Left ventricle myocardium inferior (tissue), 1 donor: Measurements from ENCODE around the gene DEAF1. TPM values are rescaled to one million over a fixed set of nuclear protein-coding genes. Genes with fewer than 3 reads are reported as not detected.

Experiments used
- DNase-seq: peaks from one replicate; pipeline ENCODE4 v3.0.0-alpha.2; 2020
- H3K27ac ChIP-seq: fragments of 200-600 bp; replicated peaks from 2 replicates; pipeline ENCODE4 v1.8.0; 2021
- H3K27me3 ChIP-seq: fragments of 200-600 bp; 2 replicates; pipeline ENCODE4 v1.8.0; 2021; ENCODE audit warnings: low read depth
- H3K36me3 ChIP-seq: fragments of 200-600 bp; 2 replicates; pipeline ENCODE4 v1.8.0; 2021
- H3K4me1 ChIP-seq: fragments of 200-600 bp; 2 replicates; pipeline ENCODE4 v1.8.0; 2021
- H3K4me3 ChIP-seq: fragments of 200-600 bp; 2 replicates; pipeline ENCODE4 v1.8.0; 2021; ENCODE audit warnings: mild to moderate bottlenecking, moderate library complexity
- H3K9me3 ChIP-seq: fragments of 200-600 bp; replicated peaks from 2 replicates; pipeline ENCODE4 v1.8.0; 2021
- CTCF ChIP-seq: fragments of 200-600 bp; IDR thresholded peaks from 2 replicates; pipeline ENCODE4 v1.8.0; 2021; ENCODE audit warnings: antibody characterized with exemption, mild to moderate bottlenecking, borderline replicate concordance
- intact Hi-C: fragments of 100-400 bp; cut with micrococcal nuclease; formaldehyde crosslinking; loops from one replicate; pipeline ENCODE4 v1.11.0; 2022
- total RNA-seq: library from RNA; stranded (reverse); fragmentation: NEBNext Ultra II Directional; extraction: Animal tissue kit (Norgen Biotek cat#: 25700); gene quantifications from one replicate; pipeline ENCODE4 v1.2.1, GENCODE V29; 2021
- donor health status: DM: no; HTN: yes; CAD: no; lungs with severe emphysema.

DEAF1 gene
- total RNA-seq, 1 donor from 2014 or later: 18.1 TPM

- intact Hi-C loops: no loop called here
- no peaks in the 10 kb centered on the region for H3K9me3 ChIP-seq
- TF ChIP-seq CTCF: no peak
- peaks cover 6% of the 10 kb centered on the region for H3K36me3 ChIP-seq
- H3K4me1 ChIP-seq: peaks cover 31% of the 10 kb centered on the region
- DNase-seq: no peak
- no peak overlapping the region for H3K4me3 ChIP-seq
- H3K27ac ChIP-seq: no peak overlapping the region
- H3K27me3 ChIP-seq: no peaks in the 10 kb centered on the region
Observed at GRCh38 chr11:618856-619627, 76.0 kb downstream of the DEAF1 start.

DNA sequence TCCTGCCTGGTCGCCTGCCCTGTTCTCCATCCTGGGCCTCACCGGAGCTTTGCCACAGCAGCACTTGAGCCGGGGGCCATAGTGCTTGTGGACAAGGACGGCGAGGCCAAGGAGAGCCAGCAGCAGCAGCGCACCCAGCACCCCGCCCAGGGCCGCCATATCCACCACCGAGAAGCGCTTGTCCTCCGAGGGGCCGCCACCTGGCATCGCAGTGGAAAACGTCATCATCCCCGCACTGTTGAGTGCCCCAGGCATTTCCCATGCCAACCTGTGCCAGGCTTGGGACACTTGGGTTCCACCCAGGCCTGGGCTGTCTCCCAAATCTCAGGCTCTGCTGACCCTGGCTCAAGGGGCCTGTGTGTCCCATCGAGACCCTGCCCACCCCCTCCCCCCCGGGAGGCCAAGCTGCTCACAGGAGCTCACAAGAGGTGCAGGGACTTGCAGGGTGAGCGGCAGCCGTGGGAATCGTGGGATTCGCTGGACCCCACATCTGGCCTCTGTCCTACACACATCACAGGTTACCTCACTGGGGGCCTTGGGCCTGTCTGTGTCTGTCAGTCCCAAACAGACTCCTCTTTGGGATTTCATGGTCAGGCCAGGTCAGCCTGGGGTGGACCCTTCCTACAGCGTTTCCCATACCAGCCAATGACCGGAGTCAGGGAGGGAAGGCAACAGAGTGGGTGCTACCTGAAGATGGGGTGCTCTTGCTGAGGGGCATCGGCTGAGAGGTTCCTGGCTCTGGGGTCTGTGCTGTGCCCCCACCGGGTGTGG lies 76.9 kb downstream of the DEAF1 start:
- peaks cover 40% of the 10 kb centered on the region for H3K4me1 ChIP-seq
- H3K9me3 ChIP-seq: no peaks in the 10 kb centered on the region
- no peak for DNase-seq
- no peak for TF ChIP-seq CTCF
- no peak overlapping the region for H3K4me3 ChIP-seq
- no peaks in the 10 kb centered on the region for H3K27me3 ChIP-seq
- peaks cover 8% of the 10 kb centered on the region for H3K36me3 ChIP-seq
- no peak overlapping the region for H3K27ac ChIP-seq
- intact Hi-C loops: no loop called here

- Histone ChIP-seq H3K27me3 (no peaks in the 10 kb centered on the region), H3K9me3 (no peaks in the 10 kb centered on the region), H3K4me1 (peaks cover 46% of the 10 kb centered on the region), H3K27ac (no peak overlapping the region), H3K4me3 (no peak overlapping the region), H3K36me3 (peaks cover 16% of the 10 kb centered on the region)
- no peak for TF ChIP-seq CTCF
- intact Hi-C loops: no loop called here
- DNase-seq: no peak
Observed at GRCh38 chr11:617199-617911, 77.7 kb downstream of the DEAF1 start.

DNA sequence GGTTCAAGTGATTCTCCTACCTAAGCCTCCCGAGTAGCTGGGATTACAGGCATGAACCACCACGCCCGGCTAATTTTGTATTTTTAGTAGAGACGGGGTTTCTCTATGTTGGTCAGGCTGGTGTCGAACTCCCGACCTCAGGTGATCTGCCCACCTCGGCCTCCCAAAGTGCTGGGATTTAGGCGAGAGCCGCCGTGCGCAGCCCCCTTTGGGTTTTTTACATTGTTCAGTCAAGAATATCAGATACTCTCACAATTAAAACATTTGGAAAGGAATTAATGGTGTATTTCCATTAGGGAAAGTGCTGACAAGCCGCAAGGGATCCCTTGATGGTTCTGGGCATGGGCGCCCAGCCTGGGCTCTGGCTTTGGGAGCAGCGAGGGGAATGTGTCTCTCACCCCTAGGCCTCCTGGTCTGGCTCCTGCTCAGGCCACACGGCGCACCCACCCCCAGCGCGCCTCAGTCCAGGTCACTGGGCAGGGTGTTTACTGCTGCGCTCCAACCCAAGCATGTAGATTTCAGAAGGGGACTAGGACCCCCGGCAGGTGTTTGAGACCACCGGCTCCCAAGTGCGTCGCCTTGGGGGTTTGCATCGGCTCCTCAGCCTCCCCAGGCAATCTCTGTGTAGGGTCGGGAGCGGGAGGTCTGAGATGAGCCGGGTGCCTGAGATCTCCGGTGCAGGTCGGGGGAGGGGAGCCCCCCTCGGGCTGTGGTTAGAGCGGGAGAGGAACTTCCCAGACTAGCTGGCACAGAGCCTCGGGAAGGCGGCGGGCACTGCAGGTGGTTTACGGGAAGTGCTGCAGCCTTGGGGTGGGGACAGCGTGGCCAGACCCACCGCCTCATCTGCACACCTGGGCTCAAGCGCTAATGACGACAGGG lies 78.5 kb downstream of the DEAF1 start:
- peaks cover 24% of the 10 kb centered on the region for H3K36me3 ChIP-seq
- intact Hi-C loops: no loop called here
- H3K4me3 ChIP-seq: peak overlapping the region; percentile 87
- no peaks in the 10 kb centered on the region for H3K27me3 ChIP-seq
- no peak for TF ChIP-seq CTCF
- peaks cover 51% of the 10 kb centered on the region for H3K4me1 ChIP-seq
- H3K27ac ChIP-seq: peak overlapping the region; percentile 98
- H3K9me3 ChIP-seq: no peaks in the 10 kb centered on the region
- DNase-seq: no peak
